ENCODE results near the gene PTBP3. TPM values are rescaled to one million over a fixed set of nuclear protein-coding genes. Genes with fewer than 3 reads are reported as not detected.

The PTBP3 gene
- total RNA-seq, 1 experiment from 2014 or later = 23.2 TPM

GRCh38 chr9:112382066-112382465, 48.6 kb upstream of the PTBP3 start:
- H2AFZ ChIP-seq (ENCODE audit: low read length) = no peak overlapping the region
- no peak for ATAC-seq
- no peaks in the 10 kb centered on the region for H3K27me3 ChIP-seq (ENCODE audit: low read length)
- no peaks in the 10 kb centered on the region for H3K9me3 ChIP-seq (ENCODE audit: low read length)
- no peaks in the 10 kb centered on the region for H3K9me2 ChIP-seq (replicated peaks; ENCODE audit: low read length)
- H3K4me3 ChIP-seq (ENCODE audit: low read length) = no peak overlapping the region
- H3K27ac ChIP-seq (ENCODE audit: low read length) = no peak overlapping the region
- intact Hi-C loops (cut with micrococcal nuclease) = loop anchor here (10.0 kb wide), 2 partner anchors 103 to 283 kb away; partner anchors contain the start of gene KIAA1958
- no TSS peak for BruUV-seq (replicated peaks)
- POLR2A ChIA-PET (ENCODE audit: unreplicated experiment) = no interaction called here
- H3F3A ChIP-seq (ENCODE audit: low read length, unreplicated experiment) = no peaks in the 10 kb centered on the region
- TF ChIP-seq EZH2 (IDR thresholded peaks at IDR 0.05; ENCODE audit: low read length, unreplicated experiment) (no peak), EZH2phosphoT487 (IDR thresholded peaks at IDR 0.05; ENCODE audit: borderline replicate concordance, low read length) (no peak), CTCF (conservative IDR thresholded peaks at IDR 0.05; ENCODE audit: low read depth, low read length) (no peak)
- H3K79me2 ChIP-seq (ENCODE audit: low read length) = peaks cover 70% of the 10 kb centered on the region
- H3K36me3 ChIP-seq (ENCODE audit: low read depth, low read length) = 0 out of 2 replicates have a peak, but pooled peaks cover 2% of the 10 kb centered on the region
- H3K4me1 ChIP-seq (ENCODE audit: insufficient read depth, low read length) = peaks cover 21% of the 10 kb centered on the region
- CTCF ChIA-PET = no interaction called here
- H4K20me1 ChIP-seq (ENCODE audit: low read length) = 0 out of 2 replicates have a peak, but pooled peaks cover 3% of the 10 kb centered on the region
- peak overlapping the region; percentile 34 for H3K4me2 ChIP-seq (ENCODE audit: low read length)
- no peak overlapping the region for H3K9ac ChIP-seq (ENCODE audit: low read length)
- no peak for DNase-seq

- H3K27me3 ChIP-seq (ENCODE audit: low read length) = no peaks in the 10 kb centered on the region
- H3K4me1 ChIP-seq (ENCODE audit: insufficient read depth, low read length) = peaks cover 21% of the 10 kb centered on the region
- ATAC-seq (no peak), DNase-seq (peak; percentile 14)
- peak overlapping the region; percentile 91 for H3K9ac ChIP-seq (ENCODE audit: low read length)
- peak overlapping the region; percentile 94 for H2AFZ ChIP-seq (ENCODE audit: low read length)
- H3K9me2 ChIP-seq (replicated peaks; ENCODE audit: low read length) = no peaks in the 10 kb centered on the region
- CTCF ChIA-PET = interaction anchor here (0.6 kb wide), 1 partner anchor 112 kb away, joined by 4 read pairs; no protein-coding TSS in a partner anchor
- POLR2A ChIA-PET (ENCODE audit: unreplicated experiment) = interaction anchor here (0.5 kb wide), 1 partner anchor 437 kb away, joined by 3 read pairs; no protein-coding TSS in a partner anchor
- intact Hi-C loops (cut with micrococcal nuclease) = loop anchor here (10.0 kb wide), 2 partner anchors 104 to 284 kb away; partner anchors contain the start of gene KIAA1958
- H3K9me3 ChIP-seq (ENCODE audit: low read length) = no peaks in the 10 kb centered on the region
- TF ChIP-seq CTCF (conservative IDR thresholded peaks at IDR 0.05; ENCODE audit: low read depth, low read length) (no peak), EZH2phosphoT487 (IDR thresholded peaks at IDR 0.05; ENCODE audit: borderline replicate concordance, low read length) (no peak), EZH2 (IDR thresholded peaks at IDR 0.05; ENCODE audit: low read length, unreplicated experiment) (no peak)
- BruUV-seq (replicated peaks) = no TSS peak
- peak overlapping the region; percentile 74; the same call in 1 of the 2 replicates for H3K27ac ChIP-seq (ENCODE audit: low read length)
- H3F3A ChIP-seq (ENCODE audit: low read length, unreplicated experiment) = no peaks in the 10 kb centered on the region
- H3K79me2 ChIP-seq (ENCODE audit: low read length) = peaks cover 65% of the 10 kb centered on the region
- H3K4me2 ChIP-seq (ENCODE audit: low read length) = peak overlapping the region; percentile 85
- peak overlapping the region; percentile 99 for H3K4me3 ChIP-seq (ENCODE audit: low read length)
- H3K36me3 ChIP-seq (ENCODE audit: low read depth, low read length) = no peaks in the 10 kb centered on the region
- H4K20me1 ChIP-seq (ENCODE audit: low read length) = 0 out of 2 replicates have a peak, but pooled peaks cover 3% of the 10 kb centered on the region
Observed at GRCh38 chr9:112380825-112381221, 47.4 kb upstream of the PTBP3 start.

Data from PC-3 (cell line).